ENCODE results near the gene ARHGEF37. TPM values are rescaled to one million over a fixed set of nuclear protein-coding genes. Genes with fewer than 3 reads are reported as not detected.

Gene ARHGEF37
- total RNA-seq, 1 experiment from 2014 or later, result 0.64 TPM

DNA sequence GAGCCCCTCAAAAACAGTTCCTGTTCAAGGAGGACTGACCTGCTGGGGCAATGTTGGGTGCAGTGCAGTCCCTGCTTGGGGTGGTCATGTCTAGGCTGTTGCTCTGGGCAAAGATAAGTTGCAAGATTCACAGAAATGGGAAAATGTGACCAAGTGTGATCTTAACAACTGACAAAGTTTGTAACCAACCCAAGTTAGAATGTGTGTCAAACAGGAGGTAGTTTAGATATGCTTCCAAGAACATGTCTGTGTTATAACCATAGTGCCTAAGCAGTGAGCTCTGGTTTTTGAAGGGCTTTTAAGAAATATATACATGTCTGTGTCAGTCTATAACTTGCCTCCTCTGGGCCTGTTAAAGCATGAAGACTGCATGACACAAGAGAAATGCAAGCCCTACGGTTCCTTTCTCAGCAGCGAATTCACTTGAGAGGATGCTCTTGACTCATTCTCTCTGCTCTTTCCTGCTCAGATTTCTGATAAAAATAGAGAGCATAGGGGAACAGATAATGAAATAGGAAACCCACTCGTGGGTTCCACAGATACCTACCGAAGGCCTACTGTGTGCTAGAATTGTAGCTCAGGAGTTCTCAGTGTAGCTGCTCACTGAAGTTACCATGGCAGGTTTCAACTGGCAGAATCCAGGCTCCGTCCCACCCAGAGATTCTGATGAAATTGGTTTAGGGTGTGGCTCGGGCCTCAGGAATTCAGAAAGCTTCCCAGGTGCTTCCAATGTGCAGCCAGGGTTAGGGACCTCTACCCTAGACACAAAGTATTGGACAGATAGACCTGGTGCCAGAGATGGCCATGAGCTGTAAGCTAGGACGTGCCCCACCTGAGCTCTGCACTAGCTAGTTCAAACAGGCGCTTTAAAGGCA lies 52.4 kb downstream of the ARHGEF37 start:
- BruUV-seq (replicated peaks), result no TSS peak
- H3K4me3 ChIP-seq (ENCODE audit: low read depth, low read length, poor library complexity, severe bottlenecking), result no peak overlapping the region
- H3K36me3 ChIP-seq (ENCODE audit: insufficient read depth, low read length, poor library complexity, severe bottlenecking), result no peaks in the 10 kb centered on the region
- DNase-seq (ENCODE audit: low spot score), result no peak
- ChIA-PET CTCF (no interaction called here), POLR2A (ENCODE audit: low non-redundant PET) (no interaction called here)
- H3K4me1 ChIP-seq (ENCODE audit: insufficient read depth, low read length, poor library complexity, severe bottlenecking), result no peaks in the 10 kb centered on the region
- no peak for TF ChIP-seq EZH2 (IDR thresholded peaks at IDR 0.05; ENCODE audit: borderline replicate concordance, low read depth, low read length, poor library complexity, severe bottlenecking)
- TF ChIP-seq, protein P1, sequence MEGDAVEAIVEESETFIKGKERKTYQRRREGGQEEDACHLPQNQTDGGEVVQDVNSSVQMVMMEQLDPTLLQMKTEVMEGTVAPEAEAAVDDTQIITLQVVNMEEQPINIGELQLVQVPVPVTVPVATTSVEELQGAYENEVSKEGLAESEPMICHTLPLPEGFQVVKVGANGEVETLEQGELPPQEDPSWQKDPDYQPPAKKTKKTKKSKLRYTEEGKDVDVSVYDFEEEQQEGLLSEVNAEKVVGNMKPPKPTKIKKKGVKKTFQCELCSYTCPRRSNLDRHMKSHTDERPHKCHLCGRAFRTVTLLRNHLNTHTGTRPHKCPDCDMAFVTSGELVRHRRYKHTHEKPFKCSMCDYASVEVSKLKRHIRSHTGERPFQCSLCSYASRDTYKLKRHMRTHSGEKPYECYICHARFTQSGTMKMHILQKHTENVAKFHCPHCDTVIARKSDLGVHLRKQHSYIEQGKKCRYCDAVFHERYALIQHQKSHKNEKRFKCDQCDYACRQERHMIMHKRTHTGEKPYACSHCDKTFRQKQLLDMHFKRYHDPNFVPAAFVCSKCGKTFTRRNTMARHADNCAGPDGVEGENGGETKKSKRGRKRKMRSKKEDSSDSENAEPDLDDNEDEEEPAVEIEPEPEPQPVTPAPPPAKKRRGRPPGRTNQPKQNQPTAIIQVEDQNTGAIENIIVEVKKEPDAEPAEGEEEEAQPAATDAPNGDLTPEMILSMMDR (conservative IDR thresholded peaks at IDR 0.05; ENCODE audit: low read depth, low read length), result no peak
- H3K27me3 ChIP-seq (replicated peaks; ENCODE audit: insufficient read depth, low read depth, low read length, poor library complexity), result no peaks in the 10 kb centered on the region
- no peak overlapping the region for H3K27ac ChIP-seq (ENCODE audit: low read depth, low read length, poor library complexity, severe bottlenecking)
- intact Hi-C loops (cut with micrococcal nuclease; ENCODE audit: unreplicated experiment), result no loop called here
- H3K9me3 ChIP-seq (ENCODE audit: low read depth, low read length, poor library complexity, severe bottlenecking), result no peaks in the 10 kb centered on the region

DNA sequence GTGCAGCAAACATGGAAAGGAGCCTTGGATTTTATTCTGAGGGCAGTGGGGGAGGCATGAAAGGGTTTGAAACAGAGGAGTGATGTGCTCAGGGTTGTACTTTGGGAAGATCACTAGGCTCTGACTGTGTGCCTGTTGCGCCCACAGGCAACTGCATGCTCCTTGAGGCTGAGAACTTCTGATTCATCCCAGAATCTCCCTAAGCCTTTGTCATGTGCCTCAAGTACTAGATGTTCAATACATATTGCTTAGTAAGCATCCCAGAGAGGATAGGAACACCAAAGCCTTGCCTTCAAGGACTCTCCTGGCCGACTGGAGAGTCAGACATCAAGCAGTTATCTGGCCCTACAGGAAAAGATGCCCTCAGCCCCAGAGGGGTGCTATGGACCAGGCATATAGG lies 54.1 kb downstream of the ARHGEF37 start:
- TF ChIP-seq, protein P1 (conservative IDR thresholded peaks at IDR 0.05; ENCODE audit: low read depth, low read length), result no peak
- TF ChIP-seq EZH2 (IDR thresholded peaks at IDR 0.05; ENCODE audit: borderline replicate concordance, low read depth, low read length, poor library complexity, severe bottlenecking), result no peak
- intact Hi-C loops (cut with micrococcal nuclease; ENCODE audit: unreplicated experiment), result loop anchor here (5.0 kb wide), 1 partner anchor 802 kb away; no protein-coding TSS in a partner anchor
- Histone ChIP-seq H3K27me3 (replicated peaks; ENCODE audit: insufficient read depth, low read depth, low read length, poor library complexity) (no peaks in the 10 kb centered on the region), H3K27ac (ENCODE audit: low read depth, low read length, poor library complexity, severe bottlenecking) (no peak overlapping the region), H3K36me3 (ENCODE audit: insufficient read depth, low read length, poor library complexity, severe bottlenecking) (no peaks in the 10 kb centered on the region), H3K4me3 (ENCODE audit: low read depth, low read length, poor library complexity, severe bottlenecking) (no peak overlapping the region), H3K9me3 (ENCODE audit: low read depth, low read length, poor library complexity, severe bottlenecking) (no peaks in the 10 kb centered on the region), H3K4me1 (ENCODE audit: insufficient read depth, low read length, poor library complexity, severe bottlenecking) (no peaks in the 10 kb centered on the region)
- POLR2A ChIA-PET (ENCODE audit: low non-redundant PET), result no interaction called here
- no peak for DNase-seq (ENCODE audit: low spot score)
- BruUV-seq (replicated peaks), result no TSS peak
- CTCF ChIA-PET, result no interaction called here

DNA sequence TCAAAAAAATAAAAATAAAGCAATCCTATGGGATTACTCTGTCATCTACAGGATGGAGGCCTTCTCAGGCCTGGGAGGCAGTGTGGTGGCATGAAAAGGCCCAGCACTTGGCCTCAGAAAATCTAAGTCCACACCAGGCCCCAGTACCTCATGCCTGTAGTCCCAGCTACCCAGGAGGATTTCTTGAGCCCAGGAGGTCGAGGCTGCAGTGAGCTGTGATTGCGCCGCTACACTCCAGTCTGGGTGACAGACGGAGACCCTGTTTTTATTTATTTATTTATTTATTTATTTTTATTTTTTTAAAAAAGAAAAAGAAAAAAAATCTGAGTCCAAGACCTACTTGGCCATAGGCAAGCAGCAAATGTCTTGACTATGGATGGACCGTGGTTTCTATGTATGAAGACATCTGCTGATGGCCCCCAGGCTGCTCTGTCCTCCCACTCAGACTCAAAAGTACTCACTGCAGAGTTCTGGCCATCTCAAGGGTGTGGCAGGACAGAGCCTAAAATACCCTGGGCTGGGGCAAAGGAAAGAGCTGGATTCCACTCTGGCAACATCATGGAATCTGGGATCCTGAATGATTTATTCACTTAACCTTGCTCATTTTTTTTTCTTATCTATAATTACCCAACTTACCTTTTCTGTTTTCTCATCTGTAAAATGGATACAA lies 55.0 kb downstream of the ARHGEF37 start:
- Histone ChIP-seq H3K27me3 (replicated peaks; ENCODE audit: insufficient read depth, low read depth, low read length, poor library complexity) (no peaks in the 10 kb centered on the region), H3K4me3 (ENCODE audit: low read depth, low read length, poor library complexity, severe bottlenecking) (no peak overlapping the region), H3K36me3 (ENCODE audit: insufficient read depth, low read length, poor library complexity, severe bottlenecking) (no peaks in the 10 kb centered on the region), H3K9me3 (ENCODE audit: low read depth, low read length, poor library complexity, severe bottlenecking) (no peaks in the 10 kb centered on the region), H3K27ac (ENCODE audit: low read depth, low read length, poor library complexity, severe bottlenecking) (no peak overlapping the region), H3K4me1 (ENCODE audit: insufficient read depth, low read length, poor library complexity, severe bottlenecking) (no peaks in the 10 kb centered on the region)
- TF ChIP-seq, protein P1 (conservative IDR thresholded peaks at IDR 0.05; ENCODE audit: low read depth, low read length), result no peak
- intact Hi-C loops (cut with micrococcal nuclease; ENCODE audit: unreplicated experiment), result loop anchor here (2.0 to 5.0 kb wide), 2 partner anchors 582 to 801 kb away; no protein-coding TSS in a partner anchor
- ChIA-PET POLR2A (ENCODE audit: low non-redundant PET) (no interaction called here), CTCF (interaction anchor here (0.9 to 1.9 kb wide), 4 partner anchors 192 to 576 kb away, joined by 4 to 8 read pairs (median 6); no protein-coding TSS in a partner anchor)
- BruUV-seq (replicated peaks), result no TSS peak
- no peak for DNase-seq (ENCODE audit: low spot score)

All from A673 (cell line).